Transverse colon (tissue), 3 donors: ENCODE results near the gene SSUH2.

Experiments used
- CTCF ChIP-seq, 5 experiments: fragments of 200-600 bp in 3 of 5; fragments of 450-650 bp in 2 of 5; sonication (generic) in 3 of 5; IDR thresholded peaks; 1 replicate in 2 of 5; 2 replicates in 3 of 5; pipeline ENCODE4 v1.5.1; 2016 to 2017; ENCODE audit warnings: antibody characterized with exemption in 5 of 5, inconsistent platforms in 3 of 5, mild to moderate bottlenecking in 2 of 5, moderate library complexity in 1 of 5
- EP300 ChIP-seq: sonication (generic); formaldehyde crosslinking; IDR thresholded peaks from one replicate; pipeline ENCODE4 v1.6.1; 2017; ENCODE audit warnings: antibody characterized with exemption, low read depth
- POLR2A ChIP-seq: fragments of 450-650 bp; IDR thresholded peaks from one replicate; pipeline ENCODE4 v1.6.1; 2016; ENCODE audit warnings: antibody characterized with exemption, mild to moderate bottlenecking, moderate library complexity

- no peak for TF ChIP-seq EP300
- no peak for TF ChIP-seq POLR2A
- TF ChIP-seq CTCF (IDR thresholded peaks at IDR 0.05), result no peak
Observed at GRCh38 chr3:8644748-8645390, at the start of gene SSUH2.
